ENCODE results near the gene KIF15.
A peak's percentile ranks its signal among the peaks of the same experiment; 100 is the strongest.
"Not testable (repeated sequence)": the region's sequence is repeated elsewhere in the genome, so short reads cannot be mapped to it uniquely, and the experiment has no call there.

The KIF15 gene

GRCh38 chr3:44816334-44816733, 54.7 kb downstream of the KIF15 start:
- DNase-seq, result not testable (repeated sequence)

GRCh38 chr3:44821206-44821605, 59.6 kb downstream of the KIF15 start:
- DNase-seq, result not testable (repeated sequence)

- no peak for DNase-seq
These were observed 63.8 kb downstream of the KIF15 start for GRCh38 chr3:44825264-44825925.

DNA sequence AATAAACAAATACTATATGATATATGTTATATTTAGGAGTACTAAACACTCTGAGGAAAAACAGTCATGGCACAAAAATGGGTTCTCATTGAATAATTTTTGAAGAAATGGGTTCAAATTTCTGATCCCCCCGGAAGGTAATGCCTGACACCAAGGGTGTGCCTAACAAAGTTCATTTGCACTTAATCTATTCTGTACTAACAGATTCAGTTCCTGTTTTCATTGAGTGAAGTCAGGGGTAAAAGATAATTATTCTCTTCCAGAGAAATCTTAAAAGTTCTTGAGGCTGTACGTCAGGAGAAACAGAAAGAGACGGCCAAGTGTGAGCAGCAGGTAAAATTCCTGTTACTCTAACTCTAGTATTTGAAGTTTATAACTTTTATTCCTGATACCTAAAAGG, 65.6 kb downstream of the KIF15 start:
- DNase-seq, result no peak

GRCh38 chr3:44831232-44831631, 69.6 kb downstream of the KIF15 start:
- no peak for DNase-seq

DNA sequence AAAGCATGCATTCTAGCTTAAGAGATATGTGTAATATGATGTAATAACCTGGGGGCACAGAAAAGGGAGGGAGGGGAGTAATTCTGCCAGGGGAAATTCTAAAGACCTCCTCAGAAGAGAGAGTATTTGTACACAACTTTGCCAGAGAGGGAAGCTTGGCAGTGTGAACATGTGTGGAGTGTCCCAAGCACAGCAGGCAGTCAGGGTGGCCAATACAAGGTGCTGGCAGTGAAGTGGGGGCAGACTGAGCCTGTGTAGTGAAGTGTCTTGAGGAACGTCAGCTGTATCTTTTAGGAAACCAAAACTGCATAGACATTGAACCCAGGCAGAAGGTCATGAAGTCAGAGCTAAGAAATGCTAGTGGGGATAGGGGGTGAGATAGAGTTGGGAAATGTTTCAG, 70.4 kb downstream of the KIF15 start:
- DNase-seq, result no peak

DNA sequence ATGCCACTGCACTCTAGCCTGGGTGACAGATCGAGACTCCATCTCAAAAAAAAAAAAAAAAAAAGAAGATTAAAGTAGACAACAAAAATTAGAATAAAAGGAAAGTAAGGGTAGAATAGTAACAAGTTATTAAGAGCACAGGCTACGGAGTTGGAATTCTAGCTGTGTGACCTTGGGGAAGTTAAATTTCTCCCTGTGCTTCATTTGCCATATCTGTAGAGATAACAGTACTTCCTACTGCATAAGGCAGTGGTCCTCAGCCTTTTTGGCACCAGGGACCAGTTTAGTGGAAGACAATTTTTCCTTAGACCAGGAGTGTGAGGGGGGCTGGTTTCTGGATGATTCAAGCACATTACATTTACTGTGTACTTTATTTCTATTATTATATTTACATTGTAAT, 71.4 kb downstream of the KIF15 start:
- no peak for DNase-seq

DNA sequence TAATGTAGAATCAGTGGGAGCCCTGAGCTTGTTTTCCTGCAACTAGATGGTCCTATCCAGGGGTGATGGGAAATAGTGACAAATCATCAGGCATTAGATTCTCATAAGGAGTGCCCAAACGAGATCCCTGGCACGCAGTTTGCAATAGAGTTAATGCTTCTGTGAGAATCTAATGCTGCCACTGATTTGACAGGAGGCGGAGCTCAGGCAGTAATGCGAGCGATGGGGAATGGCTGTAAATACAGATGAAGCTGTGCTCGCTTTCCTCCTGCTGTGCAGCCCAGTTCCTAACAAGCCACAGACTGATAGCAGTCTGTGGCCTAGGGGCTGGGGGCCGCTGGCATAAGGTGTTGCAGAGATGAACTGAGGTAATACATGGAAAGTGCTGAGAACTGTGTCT, 71.8 kb downstream of the KIF15 start:
- no peak for DNase-seq

DNA sequence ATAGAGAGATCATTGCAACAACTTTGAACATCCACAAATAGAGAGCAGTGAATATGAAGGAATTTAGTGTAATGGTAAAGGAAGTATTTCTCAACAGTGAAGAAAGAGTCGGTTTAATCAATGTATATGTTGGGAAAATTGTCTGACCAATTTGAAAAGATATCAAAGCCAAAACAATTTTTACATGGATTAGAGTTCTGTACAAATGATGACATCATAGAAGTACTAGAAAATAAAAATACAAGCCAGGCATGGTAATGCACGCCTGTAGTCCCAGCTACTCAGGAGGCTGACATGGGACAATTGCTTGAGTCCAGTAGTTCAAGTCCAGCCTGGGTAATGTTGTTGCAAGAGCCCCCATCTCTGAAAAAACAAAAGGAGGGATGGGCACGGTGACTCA, 74.1 kb downstream of the KIF15 start:
- no peak for DNase-seq

- DNase-seq, result no peak
These were observed 80.8 kb downstream of the KIF15 start for GRCh38 chr3:44842376-44842775.

DNA sequence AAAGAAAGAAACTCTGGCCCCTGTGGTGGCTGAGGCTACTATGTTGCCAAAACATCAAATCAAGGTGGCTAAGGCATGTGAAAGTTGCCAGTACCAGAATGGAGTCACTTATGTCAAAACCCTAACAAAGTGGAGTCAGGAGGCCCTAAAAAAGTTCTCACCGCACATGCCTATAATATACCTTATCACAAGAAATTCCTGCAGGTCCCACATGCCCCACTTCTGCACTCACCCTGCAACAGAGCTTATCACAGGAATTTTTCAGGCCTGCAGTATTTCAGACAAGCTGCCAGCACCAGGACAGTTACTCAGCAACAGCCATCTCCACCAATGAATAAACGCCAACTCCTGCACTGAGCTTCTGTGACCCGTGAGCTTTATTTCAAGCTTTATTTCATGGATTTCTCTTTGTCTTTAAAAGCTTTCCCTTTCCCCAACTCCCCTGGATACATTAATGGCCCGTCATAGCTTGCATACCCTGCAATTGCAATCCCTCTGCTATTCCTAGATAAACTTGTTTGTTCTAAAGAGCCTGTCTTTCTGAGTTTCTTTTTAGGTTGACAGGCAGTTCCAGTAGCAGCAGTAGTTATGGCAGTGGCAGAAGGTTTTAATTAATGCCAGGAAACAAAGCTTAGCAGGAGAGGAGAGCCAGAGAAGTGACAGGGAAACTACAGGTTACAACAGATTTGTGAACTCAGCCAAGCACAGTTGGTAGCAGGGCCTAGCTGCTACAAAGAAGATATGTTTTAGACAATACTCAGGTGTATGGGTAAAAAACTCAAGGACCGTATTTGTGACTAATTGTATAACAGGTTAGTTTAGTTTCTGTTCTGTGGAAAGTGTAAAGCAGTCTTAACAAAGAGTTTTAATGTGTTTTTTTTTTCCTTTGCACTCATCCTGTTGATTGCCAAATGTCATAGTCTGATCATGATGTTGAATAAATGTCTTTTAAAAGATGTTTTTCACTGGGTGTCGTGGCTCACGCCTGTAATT, 84.2 kb downstream of the KIF15 start:
- peak in 7 of 56 donors; percentile 3 to 25 (median 6) for DNase-seq

DNA sequence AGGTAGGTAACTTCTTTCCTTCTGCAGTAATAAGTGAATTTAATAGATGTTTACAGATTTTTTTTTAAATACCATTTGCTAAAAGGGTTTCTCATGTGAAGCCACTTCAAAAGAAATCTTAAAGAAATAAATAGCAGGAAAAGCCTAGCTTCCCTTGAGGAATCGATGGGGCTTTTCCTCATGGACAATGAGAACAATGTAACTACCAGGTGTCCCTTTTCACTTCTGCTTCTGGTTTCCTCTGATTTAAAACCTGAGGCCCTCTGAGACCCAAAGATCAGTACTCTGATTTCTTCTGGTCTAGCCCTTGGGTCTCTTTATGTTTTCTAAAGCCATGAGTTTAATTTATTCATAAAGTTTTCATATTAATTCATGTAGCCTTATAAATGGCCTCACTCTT, 87.0 kb downstream of the KIF15 start:
- DNase-seq, result no peak

DNA sequence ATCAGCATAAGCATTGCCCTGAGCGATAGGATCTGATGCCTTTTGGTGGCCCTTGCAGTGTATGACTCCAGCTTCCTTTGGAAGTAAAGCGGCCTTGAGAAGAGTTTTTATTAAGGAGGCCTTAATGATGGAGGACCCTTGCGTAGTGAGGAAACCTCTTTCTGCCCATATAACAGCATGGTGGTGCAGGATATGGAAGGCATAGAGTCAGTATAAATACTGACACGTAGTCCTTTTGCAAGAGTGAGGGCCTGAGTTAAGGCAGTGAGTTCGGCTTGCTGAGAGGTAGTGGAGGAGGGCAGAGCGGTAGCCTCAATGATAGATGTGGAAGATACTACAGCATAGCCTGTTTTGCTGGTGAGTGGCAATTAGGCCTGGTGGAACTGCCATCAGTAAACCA, 95.1 kb downstream of the KIF15 start:
- not testable (repeated sequence) for DNase-seq

DNA sequence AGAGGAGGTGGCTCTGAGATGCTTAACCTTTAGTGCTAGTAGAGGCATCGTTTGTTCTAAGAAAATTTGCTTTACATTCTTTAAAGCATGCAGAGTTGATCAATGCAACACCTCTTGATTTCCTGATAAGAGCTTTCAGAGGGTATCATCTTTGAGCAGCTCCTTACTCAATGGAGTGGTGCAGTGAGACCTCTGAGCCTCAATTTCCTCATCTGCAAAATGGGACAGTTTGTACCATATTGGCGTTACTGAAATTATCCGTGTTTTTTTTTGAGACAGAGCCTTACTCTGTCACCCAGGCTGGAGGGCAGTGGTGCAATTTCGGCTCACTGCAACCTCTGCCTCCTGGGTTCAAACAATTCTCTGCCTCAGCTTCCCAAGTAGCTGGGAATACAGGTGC, 98.5 kb downstream of the KIF15 start:
- no peak for DNase-seq

- peak; percentile 16 to 94 (median 88) for DNase-seq
These were observed 100.0 kb downstream of the KIF15 start, which contains the start of gene TMEM42 for GRCh38 chr3:44861412-44862225. TMEM42 (plus strand) TSS chr3:44861912; CDS start chr3:44861925, 13 bp downstream.

DNA sequence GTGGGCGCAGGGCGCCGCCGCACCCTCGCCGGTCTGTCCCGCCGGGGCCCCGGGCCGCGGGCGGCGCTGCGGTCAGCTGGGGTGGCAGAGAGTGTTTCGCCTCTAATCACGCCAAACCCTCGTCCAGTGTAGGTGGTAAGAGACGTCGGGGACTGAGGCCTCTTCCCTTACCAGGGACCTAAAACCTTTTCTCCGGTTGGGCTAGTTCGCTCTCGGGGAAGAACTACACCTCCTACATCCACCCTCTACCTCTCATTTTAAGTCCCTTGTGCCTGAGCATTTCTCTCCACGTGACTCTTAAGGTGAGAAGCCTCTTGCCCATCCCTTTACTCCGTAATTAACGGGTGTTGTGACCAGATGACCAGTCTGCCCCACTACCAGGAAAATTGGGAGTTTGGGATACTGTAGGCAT, 100.6 kb downstream of the KIF15 start:
- peak in 13 of 56 donors; percentile 23 to 64 (median 49) for DNase-seq

- DNase-seq, result no peak
These were observed 103.9 kb downstream of the KIF15 start for GRCh38 chr3:44865272-44866035.

DNA sequence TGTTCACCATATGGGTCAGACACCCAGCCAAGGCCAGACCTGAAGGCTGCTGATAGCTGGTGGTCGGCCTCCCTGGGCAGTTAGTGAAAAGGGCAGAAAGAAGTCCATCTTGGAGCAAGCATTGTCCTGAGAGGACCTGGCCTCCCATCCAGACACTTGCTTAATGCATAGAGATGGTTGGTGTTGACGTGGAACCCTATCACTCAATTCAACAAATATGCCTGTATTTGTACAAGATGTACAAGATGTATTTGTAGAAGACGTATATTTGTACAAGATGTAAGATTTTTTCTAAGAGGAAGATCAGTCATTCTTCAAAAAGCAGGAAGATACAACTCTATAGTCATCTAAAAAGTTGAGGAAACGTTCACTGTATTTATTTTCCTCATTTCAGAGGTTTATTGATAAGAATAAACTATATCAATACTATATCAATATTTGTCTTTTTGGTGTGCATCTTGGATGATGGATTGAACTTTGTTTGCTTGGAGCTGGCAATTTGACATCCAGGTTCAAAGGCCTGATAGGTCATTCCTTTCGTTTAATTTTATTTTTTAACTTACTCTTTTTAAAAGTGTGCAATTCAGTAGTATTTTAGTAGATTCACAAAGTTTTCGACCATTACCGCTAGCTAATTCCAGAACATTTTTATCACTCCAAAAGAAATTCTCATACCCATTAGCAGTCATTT, 106.0 kb downstream of the KIF15 start:
- DNase-seq, result no peak

DNA sequence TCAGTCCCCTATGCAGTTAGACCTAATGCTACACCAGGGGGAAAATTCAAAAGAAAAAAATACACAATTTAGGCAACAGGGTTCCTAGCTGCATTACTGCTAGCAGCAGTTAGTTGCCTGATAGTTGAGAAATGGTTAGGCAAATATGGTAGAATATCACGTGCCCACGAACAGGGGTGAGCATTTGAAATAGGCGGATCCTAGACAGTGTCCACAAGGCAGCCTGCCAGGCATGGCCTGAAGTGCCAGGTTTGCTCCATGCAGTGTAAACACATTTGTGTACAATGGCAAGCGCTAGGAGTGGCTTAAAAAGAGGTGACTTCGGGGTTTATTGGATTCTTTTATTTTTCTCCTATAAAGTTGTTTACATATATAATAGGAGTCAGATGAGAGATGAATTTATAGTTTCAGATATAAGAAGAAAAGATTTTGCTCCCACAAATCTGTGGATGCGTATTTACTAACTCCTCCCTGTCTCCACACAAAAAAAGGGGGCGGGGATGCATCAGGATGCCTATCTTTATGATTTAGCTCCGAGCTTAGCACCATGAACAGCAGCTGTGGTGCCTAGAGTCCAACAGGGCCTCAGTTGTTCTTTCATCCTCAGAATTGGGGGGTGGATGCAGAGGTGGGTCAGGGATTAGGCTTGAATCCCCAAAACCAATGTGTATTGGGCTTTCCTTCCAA, 108.9 kb downstream of the KIF15 start:
- no peak for DNase-seq

GRCh38 chr3:44874308-44874707, 112.7 kb downstream of the KIF15 start, which contains the start of gene TGM4:
TGM4 (plus strand) TSS chr3:44874608; CDS start chr3:44874679, 71 bp downstream.
- DNase-seq, result no peak
